Stimulated activated naive CD8-positive, alpha-beta T cell treated with anti-CD3 and anti-CD28 coated beads, Interleukin-15, Interleukin-2, amounts not matched to agents 100 ng/mL and 50 ng/mL, for 24 hours (primary cell): ENCODE data around the gene HACD4.
A peak's percentile ranks its signal among the peaks of the same experiment; 100 is the strongest.

Experiments
- H3K27ac Mint-ChIP-seq: one replicate; pipeline ENCODE4 v1.8.0; 2021; ENCODE audit warnings: mild to moderate bottlenecking, mixed read lengths
- H3K27me3 Mint-ChIP-seq: one replicate; pipeline ENCODE4 v1.8.0; 2021; ENCODE audit warnings: mixed read lengths
- H3K36me3 Mint-ChIP-seq: one replicate; pipeline ENCODE4 v1.8.0; 2021; ENCODE audit warnings: low read depth, mixed read lengths
- H3K4me1 Mint-ChIP-seq: one replicate; pipeline ENCODE4 v1.8.0; 2021; ENCODE audit warnings: low read depth, mixed read lengths
- H3K4me3 Mint-ChIP-seq: one replicate; pipeline ENCODE4 v1.8.0; 2021; ENCODE audit warnings: mild to moderate bottlenecking, mixed read lengths
- H3K9me3 Mint-ChIP-seq: one replicate; pipeline ENCODE4 v1.8.0; 2021; ENCODE audit warnings: mixed read lengths

Gene HACD4

GRCh38 chr9:21031808-21032183, 356 bp upstream of the HACD4 start:
- H3K27me3 Mint-ChIP-seq, result no peaks in the 10 kb centered on the region
- H3K4me1 Mint-ChIP-seq, result peaks cover 18% of the 10 kb centered on the region
- no peaks in the 10 kb centered on the region for H3K36me3 Mint-ChIP-seq
- peak overlapping the region; percentile 70 for H3K27ac Mint-ChIP-seq
- H3K9me3 Mint-ChIP-seq, result no peaks in the 10 kb centered on the region
- H3K4me3 Mint-ChIP-seq, result peak overlapping the region; percentile 67

DNA sequence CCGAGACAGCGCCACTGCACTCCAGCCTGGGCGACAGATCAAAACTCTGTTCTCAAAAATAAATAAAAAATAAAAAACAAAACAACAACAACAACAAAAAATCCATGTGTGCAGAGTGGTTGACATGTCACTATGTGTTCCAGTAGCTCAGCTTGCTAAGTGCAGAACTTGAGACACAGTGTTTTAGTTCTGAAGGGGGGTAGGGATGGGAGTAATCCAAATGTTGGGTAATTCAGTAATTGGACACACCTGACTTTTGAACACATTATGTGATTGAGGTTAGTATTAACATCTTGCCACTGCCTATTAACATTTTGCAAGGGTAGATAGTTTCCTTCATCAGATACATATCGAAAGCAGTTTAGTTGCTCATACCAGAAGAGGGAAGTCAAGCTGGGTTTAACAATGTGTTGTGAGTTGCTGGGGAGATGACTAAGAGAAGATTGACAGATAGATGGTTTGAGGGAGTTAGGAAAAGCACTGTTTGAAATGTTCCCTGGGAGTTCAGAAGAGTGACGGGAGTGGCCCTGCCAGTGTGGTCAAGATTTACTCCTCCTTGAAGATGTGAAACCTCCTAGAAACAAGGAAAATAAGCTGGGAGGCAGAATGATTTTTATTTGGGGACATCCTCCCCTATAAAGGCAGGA, 928 bp downstream of the HACD4 start:
- Mint-ChIP-seq H3K9me3 (no peaks in the 10 kb centered on the region), H3K36me3 (peaks cover 6% of the 10 kb centered on the region), H3K27ac (no peak overlapping the region), H3K4me3 (no peak overlapping the region), H3K4me1 (peaks cover 18% of the 10 kb centered on the region), H3K27me3 (no peaks in the 10 kb centered on the region)

- Mint-ChIP-seq H3K27me3 (no peaks in the 10 kb centered on the region), H3K36me3 (peaks cover 6% of the 10 kb centered on the region), H3K4me3 (no peak overlapping the region), H3K27ac (no peak overlapping the region), H3K4me1 (peaks cover 18% of the 10 kb centered on the region), H3K9me3 (no peaks in the 10 kb centered on the region)
Observed at GRCh38 chr9:21029661-21030060, 1.8 kb downstream of the HACD4 start.

DNA sequence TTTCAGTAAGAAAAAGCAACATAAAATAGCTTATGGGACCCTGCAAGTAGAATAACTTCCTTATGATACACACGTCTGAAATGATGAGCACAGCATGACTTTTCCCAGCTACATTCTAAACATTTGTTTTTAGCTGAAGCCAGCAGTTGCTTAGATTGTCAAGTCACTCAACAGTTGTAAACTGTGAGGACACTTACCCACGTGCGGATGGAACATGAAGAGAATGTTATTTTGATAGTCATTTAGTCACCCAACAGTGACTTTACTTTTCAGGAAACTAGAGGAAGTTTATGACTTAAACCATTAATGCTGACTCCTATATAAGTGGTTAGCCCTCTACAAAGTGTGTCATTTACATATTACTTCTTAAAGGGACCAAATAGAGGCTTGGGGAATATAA, 3.0 kb downstream of the HACD4 start:
- Mint-ChIP-seq H3K4me1 (peaks cover 18% of the 10 kb centered on the region), H3K9me3 (no peaks in the 10 kb centered on the region), H3K27ac (no peak overlapping the region), H3K36me3 (peaks cover 12% of the 10 kb centered on the region), H3K27me3 (no peaks in the 10 kb centered on the region), H3K4me3 (no peak overlapping the region)

GRCh38 chr9:21027295-21027694, 4.1 kb downstream of the HACD4 start:
- no peak overlapping the region for H3K4me3 Mint-ChIP-seq
- peaks cover 11% of the 10 kb centered on the region for H3K4me1 Mint-ChIP-seq
- no peaks in the 10 kb centered on the region for H3K27me3 Mint-ChIP-seq

DNA sequence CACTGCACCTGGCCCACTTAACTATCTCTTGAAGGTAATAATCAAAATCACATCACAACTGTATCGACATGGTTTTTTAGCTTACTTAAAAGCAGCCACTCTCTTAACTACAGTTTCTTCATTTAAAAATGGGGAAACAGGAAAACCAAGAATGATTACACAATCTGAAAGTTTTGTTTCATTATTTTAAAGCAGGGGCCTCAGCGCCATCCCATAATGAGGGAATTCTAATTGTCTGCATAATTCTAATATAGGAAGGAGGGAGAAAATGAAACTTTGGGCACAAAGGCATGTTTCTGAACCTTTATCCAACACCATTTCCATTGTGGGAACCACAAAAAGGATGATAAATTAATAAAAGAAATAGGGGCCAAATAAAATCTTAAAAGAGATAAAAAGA, 7.6 kb downstream of the HACD4 start:
- Mint-ChIP-seq H3K27ac (no peak overlapping the region), H3K9me3 (no peaks in the 10 kb centered on the region), H3K27me3 (no peaks in the 10 kb centered on the region), H3K36me3 (peaks cover 32% of the 10 kb centered on the region), H3K4me3 (no peak overlapping the region), H3K4me1 (peaks cover 11% of the 10 kb centered on the region)

More at GRCh38 chr9:21027295-21027694, 4.1 kb downstream of the HACD4 start:
- H3K36me3 Mint-ChIP-seq, result peaks cover 18% of the 10 kb centered on the region
- no peaks in the 10 kb centered on the region for H3K9me3 Mint-ChIP-seq
- no peak overlapping the region for H3K27ac Mint-ChIP-seq

GRCh38 chr9:21018177-21018576, 13.3 kb downstream of the HACD4 start:
- Mint-ChIP-seq H3K36me3 (peaks cover 40% of the 10 kb centered on the region), H3K4me3 (no peak overlapping the region)

DNA sequence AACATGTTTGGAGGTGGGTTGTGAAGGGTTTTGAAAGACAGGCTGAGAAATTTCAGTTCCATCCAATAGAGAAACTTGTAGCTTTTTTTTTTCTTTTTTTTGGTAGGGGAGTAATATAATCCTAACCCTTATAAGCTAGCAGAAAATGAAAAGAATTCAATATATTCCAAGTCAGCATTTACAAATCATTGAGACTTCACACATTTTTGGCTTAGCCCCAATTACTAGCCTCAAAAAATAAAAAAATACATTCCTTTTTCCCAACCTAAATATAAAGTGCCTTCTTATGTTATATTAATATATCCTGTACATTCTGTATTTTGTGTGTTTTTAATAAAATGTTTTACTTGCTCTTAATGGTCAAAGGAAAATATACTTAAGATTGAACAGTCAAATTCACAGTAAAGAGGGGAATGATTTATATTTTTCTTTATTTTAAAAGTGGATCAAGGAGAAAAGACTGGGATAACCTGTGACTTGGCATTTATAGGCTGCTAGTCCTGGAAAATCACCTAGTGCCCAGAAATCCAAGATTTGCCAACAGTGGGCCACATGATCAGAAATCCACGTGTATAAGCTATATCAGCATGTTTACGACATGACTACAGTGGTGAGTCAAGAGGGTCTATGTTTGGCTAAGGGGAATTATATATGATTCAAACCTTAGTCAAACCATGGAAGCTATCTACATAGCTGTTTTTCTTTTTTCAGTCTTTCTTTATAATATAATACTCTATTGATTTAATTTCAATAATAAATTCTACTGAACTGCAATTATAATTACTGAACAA, 14.5 kb downstream of the HACD4 start:
- H3K27me3 Mint-ChIP-seq, result no peaks in the 10 kb centered on the region
- H3K36me3 Mint-ChIP-seq, result peaks cover 42% of the 10 kb centered on the region
- no peak overlapping the region for H3K27ac Mint-ChIP-seq
- H3K9me3 Mint-ChIP-seq, result no peaks in the 10 kb centered on the region
- H3K4me1 Mint-ChIP-seq, result peaks cover 3% of the 10 kb centered on the region
- no peak overlapping the region for H3K4me3 Mint-ChIP-seq

More at GRCh38 chr9:21018177-21018576, 13.3 kb downstream of the HACD4 start:
- H3K27me3 Mint-ChIP-seq, result no peaks in the 10 kb centered on the region
- no peaks in the 10 kb centered on the region for H3K9me3 Mint-ChIP-seq
- H3K4me1 Mint-ChIP-seq, result peaks cover 7% of the 10 kb centered on the region
- no peak overlapping the region for H3K27ac Mint-ChIP-seq

- Mint-ChIP-seq H3K36me3 (peaks cover 43% of the 10 kb centered on the region), H3K27ac (no peak overlapping the region), H3K4me3 (no peak overlapping the region), H3K4me1 (peaks cover 3% of the 10 kb centered on the region), H3K9me3 (no peaks in the 10 kb centered on the region), H3K27me3 (no peaks in the 10 kb centered on the region)
Observed at GRCh38 chr9:21015995-21016394, 15.4 kb downstream of the HACD4 start.

DNA sequence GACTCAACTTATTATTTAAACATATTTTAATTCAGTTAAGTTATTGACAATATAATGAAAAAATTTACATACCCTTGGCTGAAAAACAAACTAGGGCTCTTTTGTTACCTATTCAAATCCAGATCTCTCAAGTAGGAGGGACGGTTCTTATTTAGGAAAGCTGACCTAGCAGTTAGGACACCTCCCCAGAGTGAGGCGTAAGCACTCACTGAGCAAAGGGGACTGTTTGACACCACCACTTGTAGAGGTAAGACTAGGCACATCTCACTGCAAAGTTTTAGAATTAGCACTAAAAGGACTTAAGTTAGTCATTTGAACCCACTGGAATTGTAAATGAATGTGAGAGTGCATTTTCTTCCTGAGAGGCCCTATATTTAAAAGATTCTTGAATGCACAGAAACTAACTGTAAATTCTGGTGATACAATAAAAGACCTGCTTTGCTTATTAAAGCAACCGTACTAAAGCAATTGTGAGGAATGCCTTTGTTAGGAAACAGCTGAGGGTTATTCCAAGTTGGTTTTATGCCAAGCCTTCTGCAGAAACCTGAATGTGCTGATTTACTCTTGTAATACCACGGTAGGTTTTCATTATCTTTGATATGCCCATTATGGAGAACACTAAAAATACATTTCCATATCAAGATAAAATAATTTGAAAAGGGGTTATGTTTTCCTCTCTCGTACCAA, 16.2 kb downstream of the HACD4 start:
- Mint-ChIP-seq H3K27me3 (no peaks in the 10 kb centered on the region), H3K9me3 (no peaks in the 10 kb centered on the region), H3K27ac (no peak overlapping the region), H3K36me3 (peaks cover 43% of the 10 kb centered on the region), H3K4me3 (no peak overlapping the region), H3K4me1 (no peaks in the 10 kb centered on the region)

DNA sequence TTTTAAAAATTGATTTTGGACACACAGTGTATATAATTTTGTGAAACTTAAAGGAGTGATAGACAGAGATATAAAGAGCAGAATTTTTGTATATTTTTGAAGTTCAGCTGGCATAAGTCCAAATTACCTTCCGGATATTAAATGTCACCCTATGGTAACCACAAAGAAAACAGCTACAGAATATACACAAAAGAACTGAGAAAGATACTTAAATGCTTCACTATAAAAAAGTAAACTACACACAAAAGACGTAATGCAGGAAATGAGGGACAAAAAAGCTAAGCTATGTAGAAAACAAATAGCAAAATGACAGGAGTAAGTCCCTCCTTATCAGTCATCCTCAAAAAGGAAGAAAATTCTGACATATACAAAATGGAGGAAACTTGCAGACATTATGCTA, 29.4 kb downstream of the HACD4 start:
- peaks cover 26% of the 10 kb centered on the region for H3K4me1 Mint-ChIP-seq
- peaks cover 52% of the 10 kb centered on the region for H3K36me3 Mint-ChIP-seq
- peak overlapping the region; percentile 20 for H3K27ac Mint-ChIP-seq

GRCh38 chr9:21001581-21001980, 29.9 kb downstream of the HACD4 start:
- H3K4me3 Mint-ChIP-seq, result peak overlapping the region; percentile 46
- H3K27ac Mint-ChIP-seq, result peak overlapping the region; percentile 20
- peaks cover 30% of the 10 kb centered on the region for H3K4me1 Mint-ChIP-seq
- H3K36me3 Mint-ChIP-seq, result peaks cover 48% of the 10 kb centered on the region
- H3K9me3 Mint-ChIP-seq, result peaks cover 8% of the 10 kb centered on the region
- no peaks in the 10 kb centered on the region for H3K27me3 Mint-ChIP-seq

More for the DNA sequence above, 29.4 kb downstream of the HACD4 start:
- Mint-ChIP-seq H3K4me3 (peak overlapping the region; percentile 46), H3K9me3 (peaks cover 8% of the 10 kb centered on the region), H3K27me3 (no peaks in the 10 kb centered on the region)

- no peak overlapping the region for H3K27ac Mint-ChIP-seq
- H3K36me3 Mint-ChIP-seq, result peaks cover 47% of the 10 kb centered on the region
- no peak overlapping the region for H3K4me3 Mint-ChIP-seq
- peaks cover 8% of the 10 kb centered on the region for H3K9me3 Mint-ChIP-seq
- H3K27me3 Mint-ChIP-seq, result no peaks in the 10 kb centered on the region
- peaks cover 36% of the 10 kb centered on the region for H3K4me1 Mint-ChIP-seq
Observed at GRCh38 chr9:20997503-20998076, 33.9 kb downstream of the HACD4 start.

DNA sequence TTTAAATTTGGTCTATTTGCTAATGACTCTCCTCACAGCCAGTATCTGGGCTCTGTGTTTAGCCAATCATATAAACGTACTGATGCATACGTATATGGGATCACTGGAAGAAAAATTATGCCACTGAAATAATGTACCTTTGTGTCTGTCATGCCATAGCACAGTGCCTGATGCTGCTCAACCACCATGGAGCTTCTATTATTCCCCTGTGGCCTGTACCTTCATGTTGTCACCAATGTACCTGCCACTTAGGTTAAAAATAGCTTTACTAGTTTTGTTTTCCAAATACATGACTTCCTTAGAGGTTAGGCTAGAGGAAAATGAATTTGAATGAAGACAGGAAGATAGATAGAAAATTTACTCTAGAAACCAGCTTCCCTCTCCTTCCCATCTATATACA, 34.6 kb downstream of the HACD4 start:
- Mint-ChIP-seq H3K36me3 (peaks cover 45% of the 10 kb centered on the region), H3K4me1 (peaks cover 28% of the 10 kb centered on the region), H3K27me3 (no peaks in the 10 kb centered on the region), H3K27ac (no peak overlapping the region), H3K4me3 (no peak overlapping the region), H3K9me3 (peaks cover 7% of the 10 kb centered on the region)

- Mint-ChIP-seq H3K27ac (no peak overlapping the region), H3K4me3 (no peak overlapping the region), H3K4me1 (peaks cover 18% of the 10 kb centered on the region), H3K27me3 (no peaks in the 10 kb centered on the region), H3K36me3 (peaks cover 44% of the 10 kb centered on the region), H3K9me3 (no peaks in the 10 kb centered on the region)
Observed at GRCh38 chr9:20995616-20996015, 35.8 kb downstream of the HACD4 start.
